ENCODE measurements around the gene ZNF524.

The ZNF524 gene

GRCh38 chr19:55601084-55601483 lies 996 bp downstream of the ZNF524 start:
- DNase-seq, result no peak

- DNase-seq, result no peak
Observed at GRCh38 chr19:55602104-55603001, 2.3 kb downstream of the ZNF524 start.

- no peak for DNase-seq
Observed at GRCh38 chr19:55603115-55603514, 3.0 kb downstream of the ZNF524 start.

- no peak for DNase-seq
Observed at GRCh38 chr19:55603581-55604292, 3.6 kb downstream of the ZNF524 start.

- peak; percentile 46 to 97 (median 92) for DNase-seq
Observed at GRCh38 chr19:55605207-55605636, 5.1 kb downstream of the ZNF524 start.

GRCh38 chr19:55605637-55606470 lies 5.8 kb downstream of the ZNF524 start, which contains the start of gene ZNF865:
ZNF865 (plus strand) TSS chr19:55605647; CDS start chr19:55613619, 7,972 bp downstream.
- peak in 47 of 56 donors; percentile 8 to 75 (median 48) for DNase-seq

- DNase-seq, result no peak
Observed at GRCh38 chr19:55606471-55606787, 6.3 kb downstream of the ZNF524 start.

GRCh38 chr19:55606817-55607216 lies 6.7 kb downstream of the ZNF524 start:
- no peak for DNase-seq

GRCh38 chr19:55609326-55609725 lies 9.2 kb downstream of the ZNF524 start:
- no peak for DNase-seq

- peak in 1 of 56 donors; percentile 24 for DNase-seq
Observed at GRCh38 chr19:55611300-55611982, 11.4 kb downstream of the ZNF524 start.

GRCh38 chr19:55611983-55612645 lies 12.0 kb downstream of the ZNF524 start:
- DNase-seq, result no peak

GRCh38 chr19:55613396-55613795 lies 13.3 kb downstream of the ZNF524 start:
- no peak for DNase-seq

- no peak for DNase-seq
Observed at GRCh38 chr19:55613930-55614710, 14.0 kb downstream of the ZNF524 start.

- DNase-seq, result no peak
Observed at GRCh38 chr19:55614711-55615542, 14.8 kb downstream of the ZNF524 start.

- DNase-seq, result no peak
Observed at GRCh38 chr19:55615543-55616394, 15.7 kb downstream of the ZNF524 start.

- DNase-seq, result no peak
Observed at GRCh38 chr19:55616395-55616875, 16.3 kb downstream of the ZNF524 start.

- DNase-seq, result no peak
Observed at GRCh38 chr19:55617426-55617825, 17.3 kb downstream of the ZNF524 start.

All from amygdala (tissue), 56 donors.